Right renal cortex interstitium (tissue), 3 donors: ENCODE results near the gene RIPOR2. TPM values are rescaled to one million over a fixed set of nuclear protein-coding genes. Genes with fewer than 3 reads are reported as not detected.

Source experiments
- DNase-seq, 3 donors: peaks; one replicate each; pipeline ENCODE4 v3.0.0-alpha.2; 2013; ENCODE audit warnings: low read depth in 3 of 3, low spot score in 2 of 3
- polyA plus RNA-seq, 3 donors: library from polyadenylated mRNA; unstranded; fragments of 120-200 nt; gene quantifications; one replicate each; pipeline ENCODE4 v1.2.1, GENCODE V29; 2013; ENCODE audit not compliant: insufficient read length in 3 of 3

The RIPOR2 gene
- polyA plus RNA-seq, 3 donors: 7.4 to 10.6 (median 8.3) TPM

GRCh38 chr6:24824142-24824938 lies 111.4 kb downstream of the RIPOR2 start:
- DNase-seq: no peak

GRCh38 chr6:24823185-24823584 lies 112.6 kb downstream of the RIPOR2 start:
- no peak for DNase-seq

DNA sequence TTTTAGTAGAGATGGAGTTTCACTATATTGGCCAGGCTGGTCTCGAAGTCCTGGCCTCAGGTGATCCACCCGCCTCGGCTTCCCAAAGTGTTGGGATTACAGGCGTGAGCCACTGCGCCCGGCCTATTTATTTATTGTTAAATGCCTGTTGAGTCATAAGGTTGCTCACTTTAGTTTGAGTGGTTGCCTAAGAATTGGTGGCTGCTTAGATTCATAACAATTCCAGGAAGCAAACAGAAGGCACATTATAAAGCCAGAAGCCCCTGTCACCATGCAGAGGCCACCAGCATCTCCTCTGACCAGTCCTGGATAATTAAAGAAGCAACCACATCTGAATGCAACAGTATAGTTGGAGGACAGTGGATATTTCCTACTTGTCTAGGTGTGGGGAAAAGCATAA lies 113.1 kb downstream of the RIPOR2 start:
- no peak for DNase-seq

GRCh38 chr6:24821860-24822444 lies 113.8 kb downstream of the RIPOR2 start:
- no peak for DNase-seq

- no peak for DNase-seq
Observed at GRCh38 chr6:24818346-24818745, 117.4 kb downstream of the RIPOR2 start.

GRCh38 chr6:24809728-24810127 lies 126.0 kb downstream of the RIPOR2 start:
- DNase-seq: no peak

DNA sequence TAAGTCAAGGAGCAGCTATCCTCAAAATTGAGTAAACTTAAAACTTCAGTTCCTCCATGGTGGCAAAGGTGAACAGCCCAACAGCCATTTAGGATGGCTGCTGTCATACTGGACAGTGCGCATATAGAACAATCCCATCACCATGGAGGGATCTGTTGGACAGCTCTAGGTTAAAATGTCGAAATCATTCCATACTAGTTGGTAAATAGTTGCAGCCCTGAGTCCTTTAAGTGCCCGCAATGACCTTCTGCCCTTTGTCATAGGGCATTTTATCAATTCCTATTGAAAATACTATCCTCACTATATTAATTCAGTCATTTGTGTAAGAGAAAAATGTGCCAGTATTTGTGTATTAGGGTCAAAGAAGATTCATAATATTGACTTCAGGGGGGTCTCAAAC lies 128.2 kb downstream of the RIPOR2 start:
- no peak for DNase-seq

GRCh38 chr6:24802271-24803059 lies 133.3 kb downstream of the RIPOR2 start:
- no peak for DNase-seq

- no peak for DNase-seq
Observed at GRCh38 chr6:24799541-24799915, 136.2 kb downstream of the RIPOR2 start.

DNA sequence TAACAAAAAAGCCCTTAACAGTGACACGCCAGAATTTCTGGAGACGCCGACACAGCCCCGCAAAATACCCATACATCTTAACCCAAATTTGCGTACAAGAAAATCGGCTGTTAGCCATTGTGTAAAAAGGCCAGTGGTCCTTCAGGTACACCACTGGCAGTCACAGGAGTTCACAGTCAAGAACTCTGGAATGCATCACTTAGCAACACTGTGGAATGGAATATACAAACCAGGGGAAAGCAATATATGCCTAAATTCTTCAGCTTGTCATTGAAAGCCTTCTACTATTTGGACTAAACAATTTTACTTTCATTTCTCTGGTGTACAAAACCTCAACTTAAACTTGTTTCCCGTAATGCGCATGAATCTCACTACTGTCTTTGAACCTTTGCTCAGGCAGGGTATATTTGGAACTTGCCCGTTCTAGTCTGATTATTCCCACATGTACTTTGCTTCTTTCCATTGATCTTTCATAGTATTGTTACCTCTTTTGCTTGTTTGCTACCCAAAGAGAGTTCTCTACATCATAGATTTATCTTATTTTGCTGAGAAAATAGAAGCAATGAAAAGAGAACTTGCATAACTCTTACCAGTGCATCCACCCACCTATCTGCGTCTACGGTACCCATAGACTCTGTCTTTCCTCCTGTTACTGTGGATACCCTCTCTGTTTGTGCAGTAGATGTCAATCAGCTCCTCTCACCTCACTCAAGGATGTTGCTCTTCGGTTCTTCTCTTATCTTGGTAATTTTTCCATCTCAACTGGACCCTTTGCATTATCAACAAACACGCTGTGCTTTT lies 136.8 kb downstream of the RIPOR2 start, which contains the start of gene ARMH2:
TSS of gene ARMH2 (minus strand) at position 178 of the 801 bp plus-strand sequence. CDS start at position 118, 60 bp downstream.
- no peak for DNase-seq

DNA sequence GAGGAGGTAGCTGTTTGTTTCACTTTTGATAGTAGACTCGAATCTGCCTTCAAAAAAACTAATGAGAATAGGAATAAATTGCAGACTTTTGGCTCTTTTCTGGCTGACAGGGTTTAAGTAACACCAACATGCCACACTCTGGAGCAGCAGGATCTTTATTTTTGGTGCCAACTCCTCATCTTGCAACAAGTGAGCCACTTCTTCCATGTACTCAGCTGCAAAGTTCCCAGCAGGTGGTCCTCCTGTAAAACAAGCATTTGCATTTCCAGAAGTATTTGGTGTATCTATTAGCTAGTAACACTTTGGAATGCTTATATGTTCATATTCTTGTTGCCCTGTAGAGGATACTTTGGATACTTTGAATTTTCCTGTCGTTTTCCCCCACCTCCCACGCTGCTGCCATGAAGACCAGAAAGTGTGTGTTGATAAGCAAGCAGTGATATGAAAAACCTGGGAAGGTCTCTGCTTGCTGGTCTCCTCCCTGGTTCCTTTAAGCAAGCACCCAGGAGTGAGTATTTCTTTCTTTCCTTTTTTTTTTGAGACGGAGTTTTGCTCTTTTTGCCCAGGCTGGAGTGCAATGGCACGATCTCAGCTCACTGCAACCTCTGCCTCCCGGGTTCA lies 138.1 kb downstream of the RIPOR2 start:
- no peak for DNase-seq

GRCh38 chr6:24796616-24797290 lies 139.0 kb downstream of the RIPOR2 start:
- DNase-seq: no peak

DNA sequence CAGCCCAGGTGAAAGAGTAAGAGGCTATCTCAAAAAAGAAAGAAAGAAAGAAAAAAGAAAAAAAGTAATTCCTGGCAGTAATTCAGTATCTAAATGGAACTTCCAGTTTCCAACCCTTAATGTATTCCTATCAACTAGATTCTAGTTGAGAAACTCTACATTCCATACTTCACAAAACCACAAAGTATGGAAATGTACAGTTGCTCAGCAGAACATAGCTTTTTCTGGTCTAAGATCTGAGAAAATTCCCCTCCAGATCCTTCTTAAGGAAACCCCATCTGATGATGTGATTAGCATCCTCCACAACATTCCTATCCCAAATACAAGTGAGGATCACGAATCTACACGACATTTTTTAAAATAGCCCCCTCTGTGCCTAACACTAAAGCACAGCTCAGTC lies 140.7 kb downstream of the RIPOR2 start:
- DNase-seq: no peak

DNA sequence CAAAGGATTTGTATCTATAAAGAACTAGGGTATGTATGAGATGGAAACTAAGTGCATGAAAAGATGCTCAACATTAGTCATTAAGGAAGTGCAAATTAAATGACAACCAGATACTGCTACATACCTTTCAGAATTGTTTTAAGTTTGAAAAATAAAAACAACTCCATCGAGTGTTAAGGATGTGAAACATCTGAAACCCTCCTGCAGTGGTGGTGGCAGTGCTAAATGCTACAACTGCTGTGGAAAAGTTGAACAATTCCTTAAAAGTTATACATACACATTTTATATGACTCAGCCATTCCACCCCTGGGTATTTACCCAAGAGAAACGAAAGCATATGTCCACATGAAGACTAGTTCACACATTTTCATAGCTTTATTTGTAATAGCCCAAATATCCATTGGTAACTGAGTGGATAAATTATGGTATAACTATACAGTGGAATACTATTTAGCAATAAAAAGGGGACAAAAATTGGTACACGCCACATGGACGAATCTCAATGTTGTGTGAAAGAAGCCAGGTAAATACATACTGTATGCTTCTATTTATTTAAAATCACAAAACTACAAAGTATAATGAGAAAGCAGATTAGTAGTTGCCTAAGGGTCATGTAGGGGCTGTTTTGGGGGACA lies 147.6 kb downstream of the RIPOR2 start:
- DNase-seq: no peak

DNA sequence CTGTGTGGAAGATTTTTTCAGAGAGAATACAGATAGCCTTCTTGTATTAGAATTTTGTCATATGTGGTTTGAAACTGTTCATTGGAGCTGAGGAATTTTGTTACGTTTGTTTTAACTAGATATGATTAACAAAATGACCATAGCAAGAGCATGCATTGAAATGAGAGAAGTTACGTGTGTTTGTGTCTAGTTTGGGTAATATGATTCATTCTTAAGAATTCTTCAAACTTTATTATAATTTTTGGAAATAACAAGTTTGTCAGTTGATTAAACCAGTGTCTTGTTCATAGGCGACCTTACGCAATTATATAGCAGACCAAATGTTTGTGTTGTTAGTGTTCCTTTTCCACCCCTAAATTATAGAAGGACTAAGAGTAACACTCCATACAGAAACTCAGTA lies 155.6 kb downstream of the RIPOR2 start:
- DNase-seq: no peak

- no peak for DNase-seq
Observed at GRCh38 chr6:24779416-24780016, 156.2 kb downstream of the RIPOR2 start.

- DNase-seq: no peak
Observed at GRCh38 chr6:24778878-24779277, 156.9 kb downstream of the RIPOR2 start.

- no peak for DNase-seq
Observed at GRCh38 chr6:24778121-24778520, 157.6 kb downstream of the RIPOR2 start.

DNA sequence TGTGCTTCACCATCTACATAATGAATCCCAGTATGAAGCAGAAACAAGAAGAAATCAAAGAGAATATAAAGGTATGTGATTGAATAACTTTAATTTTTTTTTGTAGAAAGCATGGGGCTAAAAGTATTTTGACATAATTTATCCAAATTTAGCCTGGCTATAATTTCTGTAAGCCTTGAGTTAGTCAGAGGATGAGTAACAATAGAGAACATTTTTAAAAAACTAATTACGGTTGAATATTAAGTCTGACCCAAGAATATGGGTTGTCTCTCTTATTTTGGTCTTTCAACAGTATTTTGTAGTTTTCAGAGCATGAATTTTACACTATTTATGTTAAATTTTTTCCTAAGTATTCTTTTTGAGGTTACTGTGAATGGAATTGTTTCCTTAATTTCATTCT lies 158.5 kb downstream of the RIPOR2 start:
- DNase-seq: no peak
